ENCODE measurements around the gene CEMP1.

Gene CEMP1

DNA sequence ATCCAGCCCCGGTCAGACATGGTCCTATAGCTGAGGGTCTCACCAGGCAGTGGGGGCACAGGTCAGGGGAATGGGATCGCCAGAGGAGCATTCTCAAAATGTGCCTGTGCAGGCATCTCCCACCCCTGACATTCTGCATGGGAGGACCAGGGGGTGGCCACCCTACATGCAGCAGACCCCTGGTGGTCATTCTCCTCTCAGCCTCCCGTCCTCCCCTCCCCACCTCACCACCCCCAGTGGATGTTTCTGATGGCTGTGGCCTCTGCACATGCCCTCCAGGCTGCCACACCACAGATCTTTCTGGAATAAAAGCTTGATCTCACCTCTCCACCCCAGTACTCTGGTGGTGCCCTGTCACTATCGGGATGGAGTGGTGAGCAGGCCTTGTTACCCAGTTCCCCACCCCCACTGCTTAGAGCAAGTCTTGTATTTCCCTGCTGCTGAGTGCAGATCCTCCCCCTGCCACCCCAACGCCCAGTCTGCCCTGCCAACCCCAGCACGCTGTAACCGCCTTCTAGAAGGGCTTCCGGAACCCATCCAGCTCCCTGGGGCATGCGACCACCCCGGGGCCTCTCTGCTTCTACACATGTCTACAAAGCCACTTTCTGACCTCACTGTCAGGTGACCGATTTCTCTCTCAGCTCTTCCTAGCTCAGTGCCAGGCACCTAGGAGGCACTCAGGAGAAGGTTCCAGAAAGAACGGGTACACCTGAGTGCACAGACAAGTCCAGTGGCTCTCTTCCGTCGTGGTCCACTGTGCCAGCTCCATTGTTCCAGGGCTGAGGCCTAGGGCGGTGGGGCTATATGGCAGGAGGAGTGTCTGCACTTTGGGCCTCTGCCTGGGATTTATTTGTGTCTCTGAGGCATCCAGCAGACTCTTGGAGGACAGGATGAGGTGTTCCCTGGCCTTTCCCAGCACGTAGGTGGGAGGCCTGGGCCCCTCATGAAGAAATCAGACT, 47.0 kb downstream of the CEMP1 start:
- no peak for DNase-seq

DNA sequence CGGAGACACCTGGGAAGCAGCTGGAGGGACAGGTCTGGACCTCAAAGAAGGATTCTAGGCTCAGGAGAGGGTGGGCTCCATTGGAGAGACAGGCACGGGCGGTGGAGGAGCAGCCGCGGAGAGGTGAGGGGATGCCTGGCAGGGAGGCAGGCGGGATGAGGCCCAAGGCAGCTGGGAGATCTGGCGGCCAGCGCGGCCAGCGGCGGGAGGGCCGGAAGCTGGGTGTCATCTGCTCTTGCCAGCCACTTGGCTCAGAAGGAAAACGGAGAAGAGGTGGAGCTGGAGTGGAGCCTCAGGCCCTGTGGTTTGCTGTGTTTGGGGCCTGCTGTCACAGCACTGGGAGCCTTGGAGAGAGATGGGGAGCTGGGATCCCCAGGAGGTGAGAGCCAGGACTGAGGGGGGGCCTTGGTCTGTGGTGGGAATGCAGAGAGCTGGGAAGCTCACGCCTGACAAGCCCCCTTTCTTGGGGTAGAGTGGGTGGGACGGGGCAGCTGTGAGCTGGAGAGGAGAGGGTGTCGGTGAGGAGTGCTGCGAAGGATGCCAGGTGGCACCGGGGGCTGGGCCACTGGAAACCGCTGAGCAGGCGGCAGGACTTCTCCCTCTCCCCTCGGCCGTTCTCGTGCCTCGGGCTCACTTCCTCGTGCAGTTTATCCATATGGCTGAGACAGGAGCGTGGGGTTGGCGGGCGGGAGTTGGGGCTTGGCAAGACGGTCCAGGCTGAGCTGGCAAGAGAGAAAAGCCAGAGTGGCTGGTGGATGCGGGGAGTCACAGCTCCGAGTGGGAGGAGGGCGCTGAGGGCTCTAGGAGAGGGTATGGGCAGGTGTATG, 48.3 kb downstream of the CEMP1 start:
- DNase-seq, result no peak

DNA sequence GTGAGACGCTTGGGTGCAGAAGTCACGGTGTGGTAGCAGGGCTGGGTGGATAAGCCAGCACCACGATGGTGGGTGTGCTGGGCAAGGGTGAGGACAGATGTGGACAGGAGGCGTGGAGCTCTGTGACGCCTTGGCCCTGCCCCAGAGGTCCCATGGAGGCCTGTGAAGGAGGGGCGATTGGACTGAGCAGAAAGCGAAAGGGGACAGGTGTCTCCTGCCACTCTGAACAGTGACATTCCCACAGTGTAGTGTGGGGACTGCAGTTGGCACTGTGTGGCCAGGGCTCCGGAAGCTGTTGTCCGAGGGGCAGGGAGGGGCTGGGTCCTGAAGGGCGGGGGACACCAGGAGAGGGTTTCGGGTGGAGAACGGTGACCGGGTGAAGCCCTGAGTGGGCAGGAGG, 49.0 kb downstream of the CEMP1 start:
- DNase-seq, result no peak

DNA sequence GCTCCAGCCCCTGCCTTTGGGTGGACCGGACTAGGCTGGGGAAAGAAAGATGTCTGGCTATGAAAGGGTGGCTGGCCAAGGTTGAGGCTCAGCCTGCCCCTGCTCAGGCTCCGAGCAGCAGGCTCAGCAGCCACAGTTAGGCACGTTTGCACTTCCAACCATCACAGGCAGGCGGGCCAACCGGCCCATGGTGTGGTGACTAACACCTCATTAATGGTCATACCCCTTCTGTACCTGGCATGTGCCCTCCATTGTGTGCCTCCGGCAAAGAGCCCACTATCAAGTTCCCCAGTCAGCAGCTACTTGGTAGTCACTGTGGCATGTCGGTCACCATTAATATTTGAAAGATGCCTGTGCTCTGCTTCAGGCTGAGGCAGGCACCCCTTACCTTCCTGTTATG, 49.5 kb downstream of the CEMP1 start:
- DNase-seq, result no peak

DNA sequence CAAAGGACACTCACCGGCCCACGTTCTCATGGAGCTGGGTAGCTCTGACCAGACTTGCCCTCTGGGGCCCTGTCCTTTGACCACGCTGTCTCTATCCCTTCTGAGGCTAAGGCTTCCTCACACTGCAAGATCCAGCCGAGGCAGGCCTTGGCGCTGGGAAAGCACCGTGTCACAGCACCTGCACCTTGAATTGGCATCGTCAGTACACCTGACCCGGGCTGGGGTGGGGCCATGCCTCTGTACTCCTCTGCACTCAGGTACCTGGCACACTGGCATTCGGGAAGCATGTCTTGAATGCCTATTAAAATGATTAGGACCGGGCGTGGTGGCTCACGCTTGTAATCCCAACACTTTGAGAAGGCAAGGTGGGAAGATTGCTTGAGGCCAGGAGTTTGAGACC, 50.3 kb downstream of the CEMP1 start:
- no peak for DNase-seq

Data from AML-193 (cell line).